Activated naive CD4-positive, alpha-beta T cell (primary cell): ENCODE data around the gene CAPN12.
"Not testable (repeated sequence)": the region's sequence is repeated elsewhere in the genome, so short reads cannot be mapped to it uniquely, and the experiment has no call there.

Experiments used
- DNase-seq, 4 experiments: peaks; one replicate each; lab custom pipeline; 2025; lab: John Stamatoyannopoulos, UW

CAPN12 gene

GRCh38 chr19:38770949-38771275 lies 26.6 kb upstream of the CAPN12 start:
- not testable (repeated sequence) for DNase-seq

DNA sequence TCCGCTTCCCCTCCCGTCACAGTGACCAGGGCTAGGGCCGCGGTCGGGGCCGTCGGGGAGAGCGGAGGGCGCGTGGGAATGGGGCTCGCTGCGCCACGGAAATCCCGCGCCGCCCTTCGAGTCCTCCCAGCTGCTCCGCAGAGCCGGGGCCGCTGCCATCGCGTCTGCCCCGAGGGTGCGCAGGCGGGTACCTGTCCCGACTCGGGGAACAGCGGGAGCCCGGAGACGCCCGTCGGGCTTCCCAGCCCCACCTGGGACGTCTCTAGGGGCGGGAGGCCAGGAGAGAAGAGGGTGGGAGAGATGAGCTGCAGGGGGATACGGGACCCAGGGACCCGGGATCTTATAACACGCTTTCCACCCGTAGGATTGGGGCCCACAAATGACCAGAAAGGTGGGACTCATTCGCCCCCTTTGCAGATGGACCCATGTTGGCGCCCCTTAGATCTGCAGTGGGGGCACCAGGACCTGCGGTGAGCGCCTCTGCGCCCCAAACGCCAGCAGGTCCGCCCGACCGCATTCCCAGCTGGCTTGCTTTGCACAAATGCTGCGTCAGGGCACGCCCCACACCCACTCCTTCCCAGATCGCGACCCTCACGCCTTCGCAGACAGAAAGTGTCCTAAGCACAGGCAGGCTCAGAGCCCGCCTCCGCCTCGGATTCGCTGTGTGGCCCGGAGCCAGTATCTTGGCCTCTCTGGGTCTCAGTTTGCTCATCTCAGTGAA lies 26.1 kb upstream of the CAPN12 start:
- not testable (repeated sequence) for DNase-seq

DNA sequence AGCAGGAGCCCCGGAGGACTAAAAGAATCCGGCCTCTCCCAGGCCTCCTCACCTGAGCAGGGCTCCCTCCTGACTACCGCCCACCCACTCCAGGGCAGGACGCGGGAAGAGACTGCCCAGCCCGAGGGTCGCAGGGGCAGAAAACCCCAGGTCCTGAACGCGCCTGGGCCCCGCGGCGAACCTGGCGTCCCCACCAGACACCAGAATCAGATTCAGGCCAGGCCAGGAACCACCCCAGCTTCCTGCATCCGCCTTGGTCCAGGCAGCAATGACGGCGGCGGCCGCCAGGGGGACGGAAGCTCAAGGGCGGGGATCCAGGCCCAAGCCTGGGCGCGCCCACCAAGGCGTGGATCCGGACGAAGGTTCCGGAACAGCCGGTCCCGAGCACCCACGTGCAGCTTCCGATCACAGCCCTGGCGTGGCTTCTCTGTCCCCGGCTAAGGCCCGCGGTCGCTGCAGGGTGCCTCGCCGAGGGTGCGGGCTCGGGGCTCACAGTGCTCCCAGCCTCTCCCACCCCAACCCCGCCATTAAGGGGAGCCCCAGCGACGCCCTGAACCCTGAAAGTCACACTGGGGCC lies 25.4 kb upstream of the CAPN12 start:
- peak; percentile 65 to 93 (median 88) for DNase-seq

- DNase-seq, result no peak
Observed at GRCh38 chr19:38766276-38767047, 22.2 kb upstream of the CAPN12 start.

DNA sequence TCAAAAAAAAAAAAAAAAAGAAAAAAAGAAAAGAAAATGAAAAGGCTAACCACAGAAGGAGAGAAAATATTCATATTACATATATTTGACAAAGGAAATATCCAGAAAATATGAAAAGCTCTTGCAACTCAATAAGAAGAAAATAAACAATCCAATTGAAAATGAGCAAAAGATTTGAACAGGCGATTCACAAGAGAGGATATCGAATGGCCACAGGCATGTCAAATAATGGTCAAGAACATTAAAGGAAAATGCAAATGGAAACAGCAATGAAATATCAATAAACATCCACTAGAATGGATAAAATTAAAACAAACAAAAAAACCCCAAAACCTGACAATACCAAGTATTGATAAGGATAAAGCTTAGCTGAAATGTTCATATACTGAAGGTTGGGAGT lies 20.9 kb upstream of the CAPN12 start:
- no peak for DNase-seq

- DNase-seq, result no peak
Observed at GRCh38 chr19:38763795-38764220, 19.5 kb upstream of the CAPN12 start.

DNA sequence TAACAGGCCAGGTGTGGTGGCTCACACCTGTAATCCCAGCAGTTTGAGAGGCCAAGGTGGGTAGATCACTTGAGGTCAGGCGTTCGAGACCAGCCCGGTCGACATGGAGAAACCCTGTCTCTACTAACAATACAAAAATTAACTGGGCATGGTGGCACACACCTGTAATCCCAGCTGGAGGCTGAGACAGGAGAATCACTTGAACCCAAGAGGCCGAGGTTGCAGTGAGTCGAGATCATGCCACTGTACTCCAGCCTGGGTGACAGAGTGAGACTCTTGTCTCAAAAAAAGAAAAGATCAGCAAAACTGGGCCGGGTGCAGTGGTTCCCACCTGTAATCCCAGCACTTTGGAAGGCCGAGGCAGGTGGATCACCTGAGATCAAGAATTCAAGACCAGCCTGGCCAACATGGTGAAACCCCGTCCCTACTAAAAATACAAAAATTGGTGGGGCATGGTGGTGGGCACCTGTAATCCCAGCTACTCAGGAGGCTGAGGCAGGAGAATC lies 17.7 kb upstream of the CAPN12 start:
- not testable (repeated sequence) for DNase-seq

GRCh38 chr19:38760805-38761517 lies 16.7 kb upstream of the CAPN12 start:
- DNase-seq, result not testable (repeated sequence)

- DNase-seq, result no peak
Observed at GRCh38 chr19:38759590-38760003, 15.3 kb upstream of the CAPN12 start.

DNA sequence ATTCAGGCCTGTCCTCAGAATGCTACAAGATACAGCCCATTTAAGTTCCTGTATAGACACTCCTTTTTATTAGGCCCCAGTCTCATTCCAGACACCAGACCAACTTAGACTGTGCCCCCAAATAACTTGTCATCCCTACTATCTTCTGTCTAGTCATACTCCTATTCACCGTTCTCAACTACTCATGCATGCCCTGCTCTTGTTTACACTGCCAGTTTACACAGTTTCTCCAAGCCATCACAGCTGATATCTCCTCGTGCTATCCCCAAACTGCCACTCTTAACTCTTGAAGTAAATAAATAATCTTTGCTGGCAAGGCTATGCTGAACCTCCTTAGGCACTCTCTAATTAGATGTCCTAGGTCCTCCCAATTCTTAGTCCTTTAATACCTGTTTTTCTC lies 9.9 kb upstream of the CAPN12 start:
- not testable (repeated sequence) for DNase-seq

DNA sequence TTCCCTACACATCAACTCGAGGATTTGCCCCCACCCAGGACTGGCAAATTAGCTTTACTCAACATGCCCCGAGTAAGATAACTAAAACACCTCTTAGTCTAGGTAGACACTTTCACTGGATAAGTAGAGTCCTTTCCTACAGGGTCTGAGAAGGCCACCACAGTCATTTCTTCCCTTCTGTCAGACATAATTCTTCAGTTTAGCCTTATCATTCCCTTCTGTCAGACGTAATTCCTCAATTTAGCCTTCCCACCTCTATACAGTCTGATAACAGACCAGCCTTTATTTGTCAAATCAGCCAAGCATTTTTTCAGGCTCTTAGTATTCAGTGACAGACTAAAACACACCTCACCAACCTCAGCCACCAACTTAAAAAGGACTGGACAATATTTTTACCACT lies 9.5 kb upstream of the CAPN12 start:
- not testable (repeated sequence) for DNase-seq

- no peak for DNase-seq
Observed at GRCh38 chr19:38745316-38745715, 1.0 kb upstream of the CAPN12 start.

DNA sequence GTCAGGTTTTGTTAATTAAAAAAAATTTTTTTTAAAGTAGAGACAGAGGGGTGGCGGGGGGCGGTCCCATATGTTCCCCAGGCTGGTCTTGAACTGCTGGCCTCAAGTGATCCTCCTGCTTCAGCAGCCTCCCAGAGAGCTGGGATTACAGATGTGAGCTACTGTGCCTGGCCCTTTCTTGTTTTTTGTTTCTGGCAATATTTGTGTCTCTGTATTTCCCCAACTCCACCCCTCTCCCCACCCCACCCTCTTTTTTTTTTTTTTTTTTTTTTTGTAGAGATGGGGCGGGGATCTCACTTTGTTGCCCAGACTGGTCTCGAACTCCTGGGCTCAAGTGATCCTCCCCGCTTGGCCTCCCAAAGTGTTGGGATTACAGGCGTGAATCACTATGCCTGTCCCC lies 600 bp upstream of the CAPN12 start:
- no peak for DNase-seq

GRCh38 chr19:38743394-38744297 lies 628 bp downstream of the CAPN12 start:
- no peak for DNase-seq

DNA sequence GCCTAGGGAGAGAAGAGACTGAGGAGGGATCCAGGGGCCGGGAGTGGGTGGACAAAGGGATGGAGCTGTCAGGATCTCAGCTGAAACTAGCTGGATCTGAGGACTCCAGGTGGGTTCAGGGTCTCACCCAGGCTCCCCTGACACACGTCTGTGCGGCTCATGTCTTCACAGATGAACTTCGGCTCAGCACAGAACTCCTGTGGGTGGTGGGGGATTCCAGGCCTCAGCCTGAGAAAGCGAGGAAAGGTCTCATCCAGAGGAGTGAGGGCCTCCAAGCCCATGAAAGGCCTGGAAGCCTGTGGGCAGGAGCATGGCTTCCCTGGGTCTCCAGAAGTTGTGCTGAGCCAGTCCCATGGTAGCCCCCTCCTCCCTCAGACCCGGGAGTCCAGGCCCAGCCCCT lies 1.4 kb downstream of the CAPN12 start:
- no peak for DNase-seq

GRCh38 chr19:38742296-38742695 lies 2.0 kb downstream of the CAPN12 start:
- DNase-seq, result no peak

DNA sequence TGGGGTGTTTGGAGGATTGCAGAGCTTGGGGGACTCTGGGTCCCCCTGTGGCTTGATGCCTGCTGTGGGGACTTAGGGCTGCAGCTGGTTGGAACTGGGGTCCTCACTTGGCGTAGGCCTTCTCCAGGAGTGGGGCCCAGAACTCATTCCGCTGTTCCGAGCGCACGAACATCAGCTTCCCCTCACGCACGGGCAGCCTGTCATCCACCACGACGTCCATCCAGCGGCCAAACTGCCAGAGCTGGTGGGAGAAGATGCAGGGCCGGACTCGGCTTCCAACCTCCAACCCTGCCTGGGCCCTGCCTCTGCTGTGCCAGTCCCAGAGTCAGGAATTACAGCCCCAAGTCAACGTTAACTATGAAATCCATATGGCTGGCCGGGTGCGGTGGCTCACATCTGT lies 2.6 kb downstream of the CAPN12 start:
- DNase-seq, result no peak

GRCh38 chr19:38740932-38741331 lies 3.3 kb downstream of the CAPN12 start:
- DNase-seq, result no peak

GRCh38 chr19:38740257-38740592 lies 4.0 kb downstream of the CAPN12 start:
- DNase-seq, result no peak

DNA sequence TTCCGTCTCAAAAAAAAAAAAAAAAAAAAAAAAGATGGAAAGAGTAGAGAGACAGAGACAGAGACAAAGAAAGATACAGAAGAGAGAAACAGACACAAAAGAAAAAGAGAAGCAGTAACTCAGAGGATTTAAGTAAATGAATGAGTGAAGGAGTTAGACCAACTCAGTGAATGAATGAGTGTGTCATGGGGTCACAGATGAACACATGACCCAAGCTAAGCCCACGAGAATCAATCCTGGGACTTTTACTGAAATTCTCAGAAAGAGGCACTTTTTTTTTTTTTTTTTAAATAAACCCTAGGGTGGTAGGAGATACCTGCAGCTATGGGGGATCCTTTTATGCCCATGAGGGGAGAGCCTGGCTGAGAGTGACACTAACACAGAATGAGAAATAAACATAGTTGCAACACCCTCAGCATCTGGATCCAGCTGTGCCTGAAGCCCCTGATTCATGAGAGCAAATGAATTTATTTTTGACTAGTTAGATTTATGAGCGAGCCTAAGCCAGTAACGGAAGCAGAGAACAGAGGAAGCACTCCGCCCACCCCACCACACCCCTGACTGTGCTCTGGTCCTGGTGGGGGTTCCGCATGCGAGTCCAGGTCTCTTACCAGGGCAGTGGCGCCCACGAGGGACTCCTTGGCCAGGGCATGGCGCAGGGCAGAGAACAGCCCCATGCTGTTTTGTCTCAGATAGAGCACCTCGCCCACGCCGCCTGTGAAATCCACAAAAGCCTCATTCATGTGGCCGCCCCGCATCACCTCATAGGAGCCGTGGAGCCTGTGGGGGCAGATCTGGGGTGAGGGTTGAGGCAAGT lies 4.6 kb downstream of the CAPN12 start:
- no peak for DNase-seq
